Fibroblast of skin of abdomen (primary cell): ENCODE results near the gene PRKCA.
"Not testable (repeated sequence)": the region's sequence is repeated elsewhere in the genome, so short reads cannot be mapped to it uniquely, and the experiment has no call there.

Experiments
- DNase-seq: peaks from one replicate; pipeline ENCODE4 v3.0.0-alpha.2; 2013

PRKCA gene

DNA sequence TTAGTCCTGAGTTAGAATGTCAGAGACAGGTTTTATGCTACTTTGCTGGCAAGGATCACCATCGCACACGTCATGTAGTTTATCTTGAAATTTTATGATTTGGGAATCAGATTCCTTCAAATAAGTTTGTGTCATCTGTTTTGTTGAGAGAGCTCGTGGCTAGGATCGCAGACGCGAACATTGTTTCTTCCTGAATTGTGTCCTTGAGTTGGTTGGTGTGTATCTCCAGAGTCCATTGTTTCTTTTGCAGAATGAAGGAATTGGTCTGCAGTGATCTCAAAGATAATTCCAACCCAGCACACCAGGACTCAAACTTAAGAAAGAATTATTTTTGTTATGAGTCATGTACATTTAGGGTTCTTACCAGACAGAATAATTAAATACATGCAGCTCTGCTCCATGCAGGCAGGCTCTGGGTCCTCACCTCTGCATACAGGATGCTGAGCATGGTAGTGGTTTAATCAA lies 51.6 kb downstream of the PRKCA start:
- DNase-seq, result peak; percentile 73

- DNase-seq, result no peak
Measured at GRCh38 chr17:66354472-66354871, 52.1 kb downstream of the PRKCA start.

DNA sequence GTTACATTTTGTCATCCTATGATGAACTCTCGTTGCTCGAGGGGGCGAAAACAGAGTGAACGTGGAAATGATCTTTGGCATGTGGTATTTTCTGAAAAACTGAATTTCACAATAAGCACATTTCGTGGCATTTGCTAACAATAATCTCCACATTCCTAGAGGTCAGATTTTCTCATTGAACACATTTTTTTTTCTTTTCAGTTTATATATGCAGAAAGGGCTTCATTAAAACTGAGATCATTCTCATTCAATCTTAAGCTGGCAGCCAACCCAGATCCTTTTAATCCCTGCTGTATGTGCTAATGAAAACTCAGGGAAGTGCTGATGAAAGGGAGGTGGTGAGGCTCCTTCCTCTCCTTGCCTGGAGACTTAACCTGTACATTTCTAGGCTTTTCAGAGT lies 52.6 kb downstream of the PRKCA start:
- DNase-seq, result peak; percentile 78

GRCh38 chr17:66355510-66355909 lies 53.1 kb downstream of the PRKCA start:
- no peak for DNase-seq

DNA sequence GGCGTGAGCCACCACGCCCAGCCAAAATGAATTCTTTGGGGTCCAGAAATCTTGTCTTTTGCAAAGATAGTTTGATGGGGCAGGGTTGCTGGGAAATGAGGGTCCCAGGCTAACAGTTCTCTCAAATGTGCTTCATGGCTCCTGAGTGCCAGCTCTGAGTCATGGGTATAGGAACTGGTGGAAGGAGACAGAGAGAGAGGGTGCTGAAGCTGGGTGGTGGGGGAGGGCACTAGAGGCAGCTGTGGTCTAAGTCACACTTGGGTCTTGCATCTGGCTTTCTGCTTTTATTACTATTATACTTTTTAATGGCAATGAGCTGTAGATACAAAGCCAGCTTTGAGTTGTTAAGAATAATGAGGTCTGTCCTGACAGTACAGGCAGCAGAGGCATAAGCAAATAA lies 54.6 kb downstream of the PRKCA start:
- no peak for DNase-seq

DNA sequence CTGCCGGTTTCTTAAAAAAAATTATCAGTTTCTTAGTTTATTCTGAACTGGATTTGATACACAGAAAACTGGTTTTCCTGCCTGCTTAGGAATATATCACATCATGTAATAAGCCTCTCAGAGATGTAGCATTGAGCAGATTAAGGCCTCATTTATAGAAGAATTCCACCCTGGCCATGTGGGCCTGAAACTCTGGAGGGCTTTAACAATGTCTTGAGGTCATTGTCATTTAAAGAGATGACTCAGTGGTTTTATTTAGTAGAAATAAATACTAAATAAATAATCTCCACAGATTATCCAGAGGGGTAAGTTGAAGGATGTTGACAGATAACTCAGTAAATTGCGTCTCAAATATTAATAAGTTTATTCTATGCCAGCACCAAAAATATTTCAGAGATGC lies 56.9 kb downstream of the PRKCA start:
- DNase-seq, result no peak

- DNase-seq, result not testable (repeated sequence)
Measured at GRCh38 chr17:66360961-66361565, 58.6 kb downstream of the PRKCA start.

DNA sequence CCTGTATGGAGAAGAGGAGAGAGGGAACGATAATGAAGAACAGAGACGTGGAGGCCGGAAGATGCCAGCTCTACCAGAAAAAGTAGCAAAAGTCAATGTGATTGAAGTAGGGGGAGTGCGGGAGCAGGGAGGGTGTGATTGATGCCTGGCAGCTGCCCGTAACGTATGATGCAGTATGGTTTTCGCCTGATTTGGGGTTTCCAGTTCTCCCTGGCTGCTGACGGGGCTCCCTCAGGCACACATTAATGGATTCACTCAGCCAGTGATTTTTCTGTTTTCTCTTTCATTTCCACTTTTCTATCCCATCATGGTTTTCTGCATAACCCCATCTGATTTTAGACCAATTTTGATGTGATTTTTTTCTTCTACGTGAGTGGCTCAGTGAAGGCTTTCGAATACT lies 62.1 kb downstream of the PRKCA start:
- no peak for DNase-seq

GRCh38 chr17:66364990-66365490 lies 62.6 kb downstream of the PRKCA start:
- DNase-seq, result no peak

- DNase-seq, result no peak
Measured at GRCh38 chr17:66365903-66366302, 63.5 kb downstream of the PRKCA start.

DNA sequence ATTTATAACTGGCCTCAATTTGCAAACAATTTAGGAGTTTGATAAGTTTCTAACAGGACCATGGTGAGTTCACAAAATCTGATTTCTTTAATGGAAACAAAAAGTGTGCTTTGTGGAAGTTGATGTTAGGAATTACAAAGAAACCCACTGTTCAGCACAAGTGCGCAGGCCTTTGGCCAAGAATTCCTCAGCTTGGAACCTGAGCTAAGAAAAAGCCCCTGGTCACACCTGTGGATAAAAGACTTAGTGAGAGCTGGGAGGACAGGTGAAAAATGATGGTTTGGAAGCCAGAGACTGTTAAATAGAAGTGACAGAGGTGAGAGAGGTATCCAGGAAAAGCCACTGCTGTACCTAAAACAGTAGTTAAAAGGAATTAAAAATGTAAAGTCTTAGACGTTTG lies 64.7 kb downstream of the PRKCA start:
- DNase-seq, result no peak

- DNase-seq, result no peak
Measured at GRCh38 chr17:66369830-66370229, 67.4 kb downstream of the PRKCA start.

GRCh38 chr17:66371561-66371960 lies 69.1 kb downstream of the PRKCA start:
- no peak for DNase-seq

DNA sequence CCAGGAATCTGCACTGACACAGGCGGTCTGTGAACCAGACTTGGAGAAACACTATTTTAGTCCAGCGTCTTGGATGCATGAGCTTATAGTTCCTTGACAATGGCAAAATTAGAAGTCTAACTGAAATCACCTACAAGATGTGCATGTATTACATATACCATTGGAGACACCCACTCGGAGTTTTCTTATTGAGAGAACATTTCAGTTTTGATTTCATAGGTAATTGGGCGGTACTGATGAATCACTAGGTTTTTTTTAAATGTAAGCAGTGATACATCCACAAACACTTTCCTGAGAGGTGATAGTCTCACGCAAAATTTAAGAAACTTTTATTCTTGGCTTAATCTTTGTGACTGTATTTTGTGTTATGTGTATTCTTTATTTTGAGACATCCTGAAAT lies 69.8 kb downstream of the PRKCA start:
- no peak for DNase-seq

DNA sequence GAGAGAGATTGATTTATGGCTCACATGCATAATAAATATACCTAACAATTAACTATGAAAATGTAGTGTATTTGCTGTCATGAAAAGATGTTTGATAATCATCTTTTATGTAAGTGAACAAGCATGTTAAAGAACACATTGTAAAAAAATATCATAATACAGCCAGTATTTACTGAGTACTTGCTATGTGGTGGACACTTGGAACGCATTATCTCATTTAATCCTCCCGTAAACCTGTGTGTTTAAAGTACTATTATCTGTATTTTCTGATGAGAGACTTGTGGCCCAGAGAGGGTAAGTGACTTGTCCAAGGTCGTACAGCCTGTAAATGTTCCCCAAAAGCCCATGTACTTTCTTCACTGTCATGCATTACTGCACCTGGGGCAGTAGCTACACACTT lies 70.7 kb downstream of the PRKCA start:
- no peak for DNase-seq

DNA sequence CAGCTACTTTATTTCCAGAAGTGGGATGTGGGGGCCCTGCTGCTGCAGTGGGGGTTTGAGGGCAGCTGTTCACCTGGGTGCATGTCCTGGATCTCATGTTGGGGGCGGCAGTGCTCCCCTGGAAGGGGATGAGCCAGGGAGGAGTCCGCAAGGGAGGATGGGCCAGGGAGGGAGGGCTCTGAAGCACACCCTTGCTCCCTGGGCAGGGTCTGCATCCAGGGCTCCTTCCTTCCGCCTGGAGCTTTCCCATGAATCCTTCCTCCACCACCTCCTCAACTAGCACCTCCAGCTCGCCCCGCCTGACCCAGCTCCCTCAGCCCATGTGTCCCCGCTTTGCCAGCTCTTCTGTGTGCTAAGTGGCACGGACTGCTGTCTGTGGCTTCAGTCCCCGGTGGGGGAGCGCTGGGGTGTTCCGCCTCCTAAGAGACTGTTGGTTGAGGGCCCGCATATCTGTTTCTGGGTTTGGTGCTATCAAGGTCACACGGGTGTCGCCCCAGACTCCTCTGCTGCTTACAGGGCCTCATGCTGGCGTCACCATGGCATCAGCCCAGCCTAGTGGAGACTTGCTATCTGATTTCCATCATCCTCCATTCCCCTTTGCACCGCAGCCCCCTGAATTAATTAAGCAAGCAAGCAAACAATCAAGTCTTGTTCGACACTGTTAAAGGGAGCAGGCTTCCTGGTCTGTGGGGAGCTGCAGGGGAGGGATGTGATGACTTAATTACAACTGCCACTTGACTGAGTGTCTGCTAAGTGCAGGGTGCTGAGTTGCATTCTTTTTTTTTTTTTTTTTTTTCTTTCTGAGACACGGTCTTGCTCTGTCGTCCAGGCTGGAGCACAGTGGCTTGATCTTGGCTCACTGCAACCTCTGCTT lies 71.8 kb downstream of the PRKCA start:
- peak; percentile 66 for DNase-seq

GRCh38 chr17:66375121-66375520 lies 72.7 kb downstream of the PRKCA start:
- no peak for DNase-seq

DNA sequence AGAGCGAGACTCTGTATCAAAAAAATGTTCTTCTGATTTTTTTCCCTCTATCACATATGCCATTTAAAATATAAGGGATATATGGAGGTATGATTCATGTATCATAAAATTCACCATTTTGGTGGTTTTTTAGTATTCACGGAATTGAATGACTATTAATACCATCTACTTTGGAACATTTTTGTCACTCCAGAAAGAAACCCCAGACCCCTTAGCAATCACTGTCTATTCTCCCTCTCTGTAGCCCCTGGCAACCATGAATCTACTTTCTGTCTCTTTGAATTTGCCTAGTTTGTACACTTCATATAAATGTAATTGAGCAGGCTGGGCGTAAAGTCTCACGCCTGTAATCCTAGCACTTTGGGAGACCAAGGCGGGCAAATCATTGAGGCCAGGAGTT lies 75.9 kb downstream of the PRKCA start:
- peak; percentile 86 for DNase-seq

DNA sequence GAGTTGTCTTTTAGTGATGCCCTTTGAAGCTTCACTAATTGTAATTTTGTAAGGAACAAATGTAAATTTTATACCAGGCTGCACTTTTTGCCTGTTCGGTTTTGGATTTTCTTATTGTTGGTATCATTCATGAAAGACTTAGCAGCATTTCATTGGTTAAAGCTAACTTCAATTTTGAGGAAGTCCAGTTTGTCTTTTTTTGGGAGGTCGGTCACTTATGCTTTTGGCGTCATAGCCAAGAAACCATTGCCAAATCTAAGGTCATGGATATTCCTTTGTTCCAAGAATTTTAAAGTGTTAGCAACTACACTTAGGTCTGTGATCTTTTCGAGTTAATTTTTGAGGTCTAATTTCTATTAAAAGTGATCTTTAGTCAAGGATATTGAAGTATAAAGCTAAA lies 77.1 kb downstream of the PRKCA start:
- no peak for DNase-seq

- DNase-seq, result peak; percentile 62
Measured at GRCh38 chr17:66379996-66380395, 77.6 kb downstream of the PRKCA start.

DNA sequence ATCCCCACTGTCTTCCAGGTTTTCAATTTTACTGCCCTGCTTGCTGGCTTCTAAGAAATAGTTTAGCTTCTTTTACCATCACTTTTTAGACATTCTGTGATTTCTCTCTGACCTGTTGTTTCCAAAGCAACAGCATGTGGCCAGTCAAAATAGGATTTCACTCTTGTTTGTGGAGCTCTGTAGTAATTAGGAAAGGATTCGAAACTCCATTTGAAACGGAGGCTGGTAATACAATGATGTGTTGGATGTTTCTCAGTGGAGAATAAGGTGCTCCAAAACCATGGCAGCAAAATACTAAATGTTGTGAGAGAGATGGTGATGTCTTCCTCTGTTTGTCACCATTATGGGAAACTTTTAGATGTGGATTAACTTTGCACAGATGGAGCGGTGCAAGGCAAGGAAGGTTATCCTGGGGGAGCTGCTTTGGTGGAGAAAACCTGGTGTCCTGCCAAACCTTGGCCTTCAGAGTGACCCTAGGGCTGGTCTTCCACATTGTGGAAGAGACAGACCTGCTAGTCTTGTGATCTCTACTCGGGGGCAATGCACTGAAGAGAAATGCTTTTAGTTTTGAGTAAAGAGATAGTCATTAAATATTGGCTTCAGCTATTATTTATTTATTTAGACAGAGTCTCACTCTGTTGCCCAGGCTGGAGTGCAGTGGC lies 79.4 kb downstream of the PRKCA start:
- no peak for DNase-seq

DNA sequence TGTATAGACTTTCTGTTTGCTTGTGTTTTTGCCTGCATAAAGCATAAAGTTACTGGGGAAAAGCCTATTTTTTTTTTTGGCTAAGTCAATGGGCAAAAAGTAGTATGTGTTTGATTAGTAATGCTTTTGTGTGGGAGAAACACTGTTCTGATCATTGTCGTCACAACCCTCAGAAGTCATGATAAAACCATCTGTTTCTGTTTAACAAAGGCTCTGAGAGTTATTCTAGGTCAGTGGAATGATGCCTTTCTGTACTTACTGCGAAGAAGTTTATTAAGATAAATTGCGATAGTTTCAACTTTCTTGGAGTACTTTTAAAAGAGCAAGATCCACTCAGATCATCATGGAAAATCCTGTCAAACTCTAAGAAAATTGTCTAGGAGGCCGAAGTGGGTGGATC lies 80.9 kb downstream of the PRKCA start:
- peak; percentile 95 for DNase-seq
